ENCODE data around the gene PARD3.

DNA sequence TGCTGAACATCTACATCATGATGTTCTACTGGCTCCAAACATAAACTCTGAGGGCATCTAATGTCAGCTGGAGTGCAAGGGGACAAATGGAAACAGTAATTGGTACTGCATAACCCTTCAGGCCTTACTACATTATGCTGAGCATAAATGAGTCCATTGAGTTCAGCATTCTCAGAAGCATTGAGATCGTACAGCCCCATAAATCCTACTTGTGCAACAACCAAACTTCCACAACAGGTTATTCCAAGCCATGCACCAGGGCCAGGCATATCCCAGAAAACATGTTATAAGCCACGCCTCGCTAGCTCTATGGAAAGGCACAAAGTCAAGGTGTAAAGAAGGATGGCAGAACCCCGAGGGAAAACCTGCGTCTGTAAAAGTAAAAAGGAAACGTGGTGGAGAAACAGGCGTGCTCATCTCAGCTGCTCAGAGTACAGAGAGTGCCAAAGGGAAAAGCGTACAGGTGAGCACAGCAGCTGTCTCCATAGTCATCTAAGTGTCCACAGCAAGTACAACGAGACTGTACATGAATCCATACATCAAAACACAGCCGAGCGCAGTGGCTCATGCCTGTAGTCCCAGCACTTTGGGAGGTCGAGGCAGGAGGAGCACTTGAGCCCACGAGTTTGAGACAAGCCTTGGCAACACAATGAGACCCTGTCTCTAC, 124.6 kb downstream of the PARD3 start:
- TF ChIP-seq, protein P1, sequence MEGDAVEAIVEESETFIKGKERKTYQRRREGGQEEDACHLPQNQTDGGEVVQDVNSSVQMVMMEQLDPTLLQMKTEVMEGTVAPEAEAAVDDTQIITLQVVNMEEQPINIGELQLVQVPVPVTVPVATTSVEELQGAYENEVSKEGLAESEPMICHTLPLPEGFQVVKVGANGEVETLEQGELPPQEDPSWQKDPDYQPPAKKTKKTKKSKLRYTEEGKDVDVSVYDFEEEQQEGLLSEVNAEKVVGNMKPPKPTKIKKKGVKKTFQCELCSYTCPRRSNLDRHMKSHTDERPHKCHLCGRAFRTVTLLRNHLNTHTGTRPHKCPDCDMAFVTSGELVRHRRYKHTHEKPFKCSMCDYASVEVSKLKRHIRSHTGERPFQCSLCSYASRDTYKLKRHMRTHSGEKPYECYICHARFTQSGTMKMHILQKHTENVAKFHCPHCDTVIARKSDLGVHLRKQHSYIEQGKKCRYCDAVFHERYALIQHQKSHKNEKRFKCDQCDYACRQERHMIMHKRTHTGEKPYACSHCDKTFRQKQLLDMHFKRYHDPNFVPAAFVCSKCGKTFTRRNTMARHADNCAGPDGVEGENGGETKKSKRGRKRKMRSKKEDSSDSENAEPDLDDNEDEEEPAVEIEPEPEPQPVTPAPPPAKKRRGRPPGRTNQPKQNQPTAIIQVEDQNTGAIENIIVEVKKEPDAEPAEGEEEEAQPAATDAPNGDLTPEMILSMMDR (IDR thresholded peaks at IDR 0.05), result no peak
- no peak for TF ChIP-seq EP300 (IDR thresholded peaks at IDR 0.05)
- no peak for TF ChIP-seq POLR2A (IDR thresholded peaks at IDR 0.05)
- no peak for TF ChIP-seq POLR2AphosphoS5 (IDR thresholded peaks at IDR 0.05)
